GM12873 (cell line): Measurements from ENCODE around the gene INHBA.

Source experiments
- TF ChIP-seq, protein P1 (sequence below): IDR thresholded peaks from 2 replicates; pipeline ENCODE4 v1.5.1; 2012; ENCODE audit warnings: low read depth, mild to moderate bottlenecking, moderate library complexity, low read length, control low read depth; ENCODE audit not compliant: insufficient read depth; ENCODE audit errors: missing control alignments

INHBA gene

GRCh38 chr7:41655426-41655825 is 47.5 kb downstream of the INHBA start:
- TF ChIP-seq, protein P1, sequence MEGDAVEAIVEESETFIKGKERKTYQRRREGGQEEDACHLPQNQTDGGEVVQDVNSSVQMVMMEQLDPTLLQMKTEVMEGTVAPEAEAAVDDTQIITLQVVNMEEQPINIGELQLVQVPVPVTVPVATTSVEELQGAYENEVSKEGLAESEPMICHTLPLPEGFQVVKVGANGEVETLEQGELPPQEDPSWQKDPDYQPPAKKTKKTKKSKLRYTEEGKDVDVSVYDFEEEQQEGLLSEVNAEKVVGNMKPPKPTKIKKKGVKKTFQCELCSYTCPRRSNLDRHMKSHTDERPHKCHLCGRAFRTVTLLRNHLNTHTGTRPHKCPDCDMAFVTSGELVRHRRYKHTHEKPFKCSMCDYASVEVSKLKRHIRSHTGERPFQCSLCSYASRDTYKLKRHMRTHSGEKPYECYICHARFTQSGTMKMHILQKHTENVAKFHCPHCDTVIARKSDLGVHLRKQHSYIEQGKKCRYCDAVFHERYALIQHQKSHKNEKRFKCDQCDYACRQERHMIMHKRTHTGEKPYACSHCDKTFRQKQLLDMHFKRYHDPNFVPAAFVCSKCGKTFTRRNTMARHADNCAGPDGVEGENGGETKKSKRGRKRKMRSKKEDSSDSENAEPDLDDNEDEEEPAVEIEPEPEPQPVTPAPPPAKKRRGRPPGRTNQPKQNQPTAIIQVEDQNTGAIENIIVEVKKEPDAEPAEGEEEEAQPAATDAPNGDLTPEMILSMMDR = no peak

DNA sequence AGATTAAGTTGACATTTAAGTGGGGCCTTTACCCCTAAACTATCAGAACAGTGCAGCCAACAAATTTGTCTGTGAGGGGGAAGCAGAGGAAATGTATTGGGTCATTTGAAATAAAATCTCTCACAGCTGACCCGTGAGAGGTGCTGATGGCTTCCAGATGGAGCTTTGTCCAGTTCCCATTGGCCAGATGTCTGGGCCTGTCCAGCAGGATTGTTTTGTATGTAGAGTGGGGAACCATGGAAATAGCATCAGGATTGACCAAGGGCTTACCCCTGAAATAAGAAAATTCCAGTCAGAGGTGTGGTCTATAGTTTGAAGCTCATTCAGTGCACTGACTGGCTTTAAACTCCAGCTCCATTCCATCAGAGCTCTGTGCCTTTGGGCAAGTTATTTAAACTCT is 50.6 kb downstream of the INHBA start:
- TF ChIP-seq, protein P1 = no peak

- TF ChIP-seq, protein P1 = no peak
Observed at GRCh38 chr7:41648501-41648900, 54.4 kb downstream of the INHBA start.

DNA sequence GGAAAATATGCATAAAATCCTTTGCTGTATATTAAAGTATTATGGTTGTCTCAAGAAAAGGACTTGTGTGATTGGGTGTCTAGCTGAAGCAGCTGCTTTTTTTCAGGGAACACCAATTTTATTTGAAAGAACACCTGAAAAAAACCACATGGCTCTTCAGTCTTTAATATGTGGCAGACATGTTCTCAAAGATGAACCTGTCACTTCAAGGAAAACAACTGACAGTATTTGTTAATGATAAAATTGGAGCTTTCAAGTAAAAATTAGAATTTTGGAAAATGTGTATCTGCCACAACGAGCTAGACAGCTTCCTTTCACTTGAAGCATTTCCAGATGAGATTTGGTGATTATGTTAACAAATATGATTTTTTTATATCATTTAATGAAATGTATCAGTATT is 59.3 kb downstream of the INHBA start:
- TF ChIP-seq, protein P1 = no peak

DNA sequence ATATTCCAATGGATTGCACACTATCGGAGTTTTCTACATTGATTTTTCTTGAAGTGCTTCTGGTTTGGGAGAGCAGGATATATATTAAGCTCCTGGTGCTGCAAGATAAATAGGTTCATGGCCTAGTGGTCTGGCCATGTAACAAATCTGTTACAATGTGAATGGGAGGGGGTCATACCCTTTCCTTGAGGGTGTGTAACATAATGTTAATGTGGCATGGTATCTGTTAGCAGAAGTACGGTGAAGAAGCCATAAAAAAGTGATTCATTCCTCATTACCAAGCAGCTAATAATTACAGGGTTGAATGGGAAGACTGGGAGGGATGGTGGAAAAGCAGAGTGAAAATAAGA is 61.2 kb downstream of the INHBA start:
- TF ChIP-seq, protein P1 = no peak

- TF ChIP-seq, protein P1 = no peak
Observed at GRCh38 chr7:41641011-41641664, 61.8 kb downstream of the INHBA start.

- TF ChIP-seq, protein P1 = no peak
Observed at GRCh38 chr7:41640487-41640886, 62.4 kb downstream of the INHBA start.
